Measurements from ENCODE around the gene AGRP. TPM values are rescaled to one million over a fixed set of nuclear protein-coding genes. Genes with fewer than 3 reads are reported as not detected.
"Not testable (repeated sequence)": the region's sequence is repeated elsewhere in the genome, so short reads cannot be mapped to it uniquely, and the experiment has no call there.

AGRP gene, protein sequence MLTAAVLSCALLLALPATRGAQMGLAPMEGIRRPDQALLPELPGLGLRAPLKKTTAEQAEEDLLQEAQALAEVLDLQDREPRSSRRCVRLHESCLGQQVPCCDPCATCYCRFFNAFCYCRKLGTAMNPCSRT
- not detected in 2 replicates for total RNA-seq (2014; rRNA removed; shearing (Covaris generic))

DNA sequence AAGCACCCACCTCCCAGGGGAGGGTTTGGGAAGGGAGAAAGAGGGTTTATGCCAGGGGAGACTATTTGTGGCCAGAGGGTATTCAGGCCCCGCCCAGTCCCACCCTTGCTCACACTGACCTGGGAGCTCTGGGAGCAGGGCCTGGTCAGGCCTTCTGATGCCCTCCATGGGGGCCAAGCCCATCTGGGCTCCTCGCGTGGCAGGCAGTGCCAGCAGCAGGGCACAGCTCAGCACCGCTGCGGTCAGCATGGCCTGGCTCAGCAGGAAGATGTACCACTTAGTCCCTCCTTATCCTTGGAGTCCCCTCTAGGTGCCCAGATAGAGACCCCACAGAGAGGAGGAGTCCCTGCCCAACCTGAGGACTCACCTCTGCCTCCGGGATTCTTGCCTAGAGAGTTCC, at the start of gene AGRP:
Gene AGRP, minus strand, starts transcription at position 398 of the 400 bp plus-strand sequence. Its CDS starts 149 bp downstream, at position 249.
- no peak for DNase-seq (ENCODE audit: low spot score)

- no peak for DNase-seq (ENCODE audit: low spot score)
Measured at GRCh38 chr16:67531247-67531646, 47.9 kb upstream of the AGRP start.

- no peak for DNase-seq (ENCODE audit: low spot score)
Measured at GRCh38 chr16:67530013-67530939, 46.9 kb upstream of the AGRP start.

DNA sequence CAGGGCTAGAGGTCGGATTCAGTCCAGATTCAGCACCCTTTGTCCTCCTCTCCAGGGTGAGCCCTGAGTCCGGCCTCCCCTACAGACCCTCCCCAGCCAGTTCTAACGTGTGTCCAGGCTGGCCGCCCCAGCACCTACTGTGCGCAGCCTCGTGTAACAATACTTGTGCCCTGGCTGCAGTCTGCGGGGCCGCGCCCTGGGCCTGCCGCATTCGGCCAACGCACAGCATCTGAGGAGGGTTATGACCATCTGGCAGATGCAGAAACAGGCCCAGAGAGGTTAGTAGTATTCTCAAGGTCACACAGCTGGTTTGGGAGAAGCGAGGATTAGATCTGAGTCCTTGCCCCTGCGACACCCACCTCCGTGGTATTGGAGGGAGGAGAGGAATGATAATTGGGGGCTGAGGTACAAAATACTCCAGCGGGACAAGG, 46.2 kb upstream of the AGRP start:
- DNase-seq (ENCODE audit: low spot score): no peak

GRCh38 chr16:67528870-67529581, 45.7 kb upstream of the AGRP start:
- peak; percentile 54 for DNase-seq (ENCODE audit: low spot score)

- no peak for DNase-seq (ENCODE audit: low spot score)
Measured at GRCh38 chr16:67528222-67528869, 45.0 kb upstream of the AGRP start, which contains the start of gene RIPOR1. TSS of gene RIPOR1 (plus strand) at chr16:67528829. CDS start at chr16:67538447, 9,618 bp downstream.

DNA sequence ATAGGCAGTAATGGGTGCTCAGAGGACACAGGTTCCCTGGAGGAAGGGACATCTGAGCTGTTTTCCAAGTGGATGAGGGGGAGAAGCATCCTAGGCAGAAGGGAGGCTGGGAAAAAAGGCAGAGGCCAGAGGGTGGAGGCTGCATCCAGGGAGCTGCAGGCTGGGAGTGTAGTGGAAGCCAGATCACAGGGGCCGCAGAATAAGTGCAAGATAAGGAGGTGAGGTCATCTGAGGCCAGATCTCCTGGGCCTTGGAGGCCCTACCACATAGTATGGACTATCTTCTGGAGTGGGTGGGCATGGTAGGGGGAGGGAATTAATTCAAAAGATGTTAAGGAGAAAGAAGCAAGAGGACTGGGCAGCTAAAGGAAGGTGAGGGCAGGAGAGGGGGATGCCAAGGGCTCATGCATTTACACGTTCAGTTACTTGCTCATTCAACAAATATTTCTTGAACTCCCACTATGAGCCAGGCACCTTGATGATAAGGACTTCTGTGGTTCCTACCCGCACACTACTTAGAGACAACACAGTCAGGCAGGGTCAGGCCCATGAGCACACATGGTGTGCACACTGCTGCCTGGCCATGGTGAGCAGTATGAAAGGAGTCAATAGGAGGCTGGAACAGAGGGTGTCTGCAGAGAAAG, 42.9 kb upstream of the AGRP start:
- DNase-seq (ENCODE audit: low spot score): no peak

- no peak for DNase-seq (ENCODE audit: low spot score)
Measured at GRCh38 chr16:67525176-67525860, 42.0 kb upstream of the AGRP start.

- peak; percentile 99 for DNase-seq (ENCODE audit: low spot score)
Measured at GRCh38 chr16:67521095-67521804, 37.9 kb upstream of the AGRP start.

DNA sequence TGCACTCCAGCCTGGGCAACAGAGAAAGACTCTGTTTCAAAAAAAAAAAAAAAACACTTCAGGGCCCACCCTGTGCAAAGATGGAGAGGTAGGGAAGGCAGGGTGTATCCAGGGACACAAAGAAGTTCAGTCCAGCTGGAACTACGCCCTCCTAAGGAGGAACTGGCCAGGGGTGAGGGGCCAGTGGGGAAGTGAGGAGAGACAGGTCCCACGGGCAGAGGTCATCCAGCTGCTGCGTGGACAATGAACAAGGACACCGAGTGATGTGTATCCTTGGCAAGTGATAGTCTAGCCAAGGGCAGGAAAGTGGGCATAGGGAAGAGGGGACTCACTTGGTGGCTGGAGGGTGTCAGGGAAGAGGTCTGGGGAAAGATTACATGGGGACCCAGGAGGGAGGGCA, 35.9 kb upstream of the AGRP start:
- no peak for DNase-seq (ENCODE audit: low spot score)

- DNase-seq (ENCODE audit: low spot score): no peak
Measured at GRCh38 chr16:67518676-67519075, 35.3 kb upstream of the AGRP start.

DNA sequence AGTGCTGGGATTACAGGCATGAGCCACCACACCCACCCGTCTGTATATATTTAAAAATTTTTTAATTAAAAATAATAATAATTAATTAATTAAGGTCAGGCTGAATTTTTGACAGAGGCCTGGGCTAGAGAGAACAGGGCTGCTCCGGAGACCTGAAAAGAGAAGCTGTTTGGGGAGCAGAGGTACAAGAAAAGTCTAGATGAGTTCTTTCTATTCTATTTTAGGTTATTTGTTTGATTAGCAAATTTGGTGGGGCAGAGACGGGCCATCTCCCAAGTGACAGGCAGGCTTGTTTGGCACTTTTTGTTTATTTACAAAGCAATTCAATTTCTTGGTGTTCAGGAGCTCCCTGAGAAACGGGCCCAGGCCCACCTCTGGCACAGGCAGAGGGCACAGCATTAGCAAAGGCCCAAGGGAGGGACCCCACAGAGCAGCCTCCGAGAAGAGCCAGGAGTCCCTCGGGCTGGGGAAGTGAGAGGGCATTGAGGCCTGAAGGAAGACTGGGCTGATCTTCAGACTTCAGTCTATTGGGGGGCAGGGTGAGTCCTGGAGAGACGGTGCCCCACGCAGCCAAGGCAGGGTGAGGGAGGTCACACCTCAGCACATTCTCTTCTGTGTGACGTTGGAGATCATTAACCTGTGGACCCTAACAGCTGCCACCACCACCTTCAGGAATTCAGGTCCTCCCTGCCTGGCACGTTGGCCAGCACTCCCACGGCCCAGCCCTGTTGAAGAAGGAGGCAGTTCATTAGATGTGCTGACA, 34.5 kb upstream of the AGRP start:
- DNase-seq (ENCODE audit: low spot score): no peak

- DNase-seq (ENCODE audit: low spot score): no peak
Measured at GRCh38 chr16:67517155-67517445, 33.8 kb upstream of the AGRP start.

GRCh38 chr16:67516296-67517154, 33.2 kb upstream of the AGRP start:
- no peak for DNase-seq (ENCODE audit: low spot score)

GRCh38 chr16:67514382-67514828, 31.1 kb upstream of the AGRP start:
- peak; percentile 88 for DNase-seq (ENCODE audit: low spot score)

GRCh38 chr16:67513892-67514291, 30.5 kb upstream of the AGRP start:
- not testable (repeated sequence) for DNase-seq (ENCODE audit: low spot score)

GRCh38 chr16:67509016-67509415, 25.7 kb upstream of the AGRP start:
- DNase-seq (ENCODE audit: low spot score): no peak

GRCh38 chr16:67506468-67506867, 23.1 kb upstream of the AGRP start:
- DNase-seq (ENCODE audit: low spot score): no peak
